GM12878 (cell line): ENCODE results near the gene ASIC4. TPM values are rescaled to one million over a fixed set of nuclear protein-coding genes. Genes with fewer than 3 reads are reported as not detected.

Experiments used
- ATAC-seq: fragments of 200-7000 bp; cut with Tn5 transposase; 3 replicates; pipeline ENCODE4 v1.9.1; 2020; ENCODE audit warnings: mild to moderate bottlenecking, moderate library complexity
- BruUV-seq: library from RNA; stranded (reverse); fragments of 400-500 nt; replicated peaks from 2 replicates; lab custom pipeline; 2021; lab: Mats Ljungman, UMichigan
- CTCF ChIA-PET: fragments of 300-600 bp; sonication (Branson Sonifier 250); formaldehyde crosslinking; extraction: SDS; loops from one replicate; lab custom pipeline; 2021; ENCODE audit warnings: inconsistent platforms; lab: Yijun Ruan, JAX
- POLR2A ChIA-PET: fragments of 350-600 bp; formaldehyde crosslinking; extraction: SDS; loops from one replicate; lab custom pipeline; 2021; ENCODE audit warnings: inconsistent platforms; lab: Charles Lee
- RAD21 ChIA-PET: fragments of 300-600 bp; sonication (Branson Sonifier 250); formaldehyde crosslinking; loops from one replicate; lab custom pipeline; 2023; ENCODE audit warnings: antibody characterized with exemption; ENCODE audit not compliant: unreplicated experiment; lab: Charles Lee
- SMC1A ChIA-PET: fragments of 300-600 bp; sonication (Branson Sonifier 250); formaldehyde crosslinking; loops from one replicate; lab custom pipeline; 2023; ENCODE audit not compliant: unreplicated experiment, uncharacterized antibody; lab: Charles Lee
- DNase-seq: peaks from one replicate; pipeline ENCODE4 v3.0.0-alpha.2; 2011; ENCODE audit warnings: low read depth, low spot score
- FAIRE-seq: peaks from 3 replicates; lab custom pipeline; 2011; peaks lifted over from hg19 to GRCh38; lab: Jason Lieb, UNC
- H2AFZ ChIP-seq: 2 replicates; pipeline ENCODE4 v1.6.0; 2011; ENCODE audit warnings: low read depth, low read length, control low read depth; ENCODE audit not compliant: control insufficient read depth
- H3K27ac ChIP-seq: 2 replicates; pipeline ENCODE4 v1.5.1; 2011; ENCODE audit warnings: control low read depth; ENCODE audit not compliant: control insufficient read depth, insufficient read depth
- H3K27me3 ChIP-seq, 2 experiments: replicated peaks in 1 of 2; 2 replicates each; pipeline versions ENCODE4 v1.6.0 to v1.6.1; 2011; ENCODE audit warnings: low read length in 1 of 2; ENCODE audit not compliant: control insufficient read depth in 2 of 2, insufficient read depth in 2 of 2
- H3K36me3 ChIP-seq, 2 experiments: 2 replicates each; pipeline ENCODE4 v1.5.1; 2011; ENCODE audit warnings: low read length in 1 of 2; ENCODE audit not compliant: control insufficient read depth in 2 of 2, insufficient read depth in 2 of 2
- H3K4me1 ChIP-seq: 2 replicates; pipeline ENCODE4 v1.6.1; 2011; ENCODE audit warnings: mild to moderate bottlenecking, low read length, moderate library complexity, mixed read lengths; ENCODE audit not compliant: control insufficient read depth, insufficient read depth
- H3K4me2 ChIP-seq: 2 replicates; pipeline ENCODE4 v1.6.0; 2011; ENCODE audit warnings: control low read depth; ENCODE audit not compliant: control insufficient read depth, insufficient read depth
- H3K4me3 ChIP-seq: fragments of 200-600 bp; sonication (generic); 2 replicates; pipeline ENCODE4 v1.5.1; 2016
- H3K79me2 ChIP-seq: 2 replicates; pipeline ENCODE4 v1.6.0; 2011; ENCODE audit warnings: low read length; ENCODE audit not compliant: control insufficient read depth, insufficient read depth
- H3K9ac ChIP-seq: 2 replicates; pipeline ENCODE4 v1.8.0; 2011; ENCODE audit warnings: low read length, control low read depth, mixed read lengths; ENCODE audit not compliant: control insufficient read depth, insufficient read depth
- H3K9me3 ChIP-seq: replicated peaks from 3 replicates; pipeline ENCODE4 v1.5.1; 2011; ENCODE audit warnings: mild to moderate bottlenecking, low read length; ENCODE audit not compliant: control insufficient read depth, insufficient read depth
- H4K20me1 ChIP-seq: 2 replicates; pipeline ENCODE4 v1.6.0; 2011; ENCODE audit not compliant: control insufficient read depth, insufficient read depth
- BCL3 ChIP-seq: IDR thresholded peaks from 2 replicates; pipeline ENCODE4 v1.6.1; 2011; ENCODE audit warnings: borderline replicate concordance, low read depth, mild to moderate bottlenecking, moderate library complexity, low read length; ENCODE audit not compliant: insufficient read depth, poor library complexity, severe bottlenecking
- EZH2 ChIP-seq: IDR thresholded peaks from 2 replicates; pipeline ENCODE4 v1.6.1; 2012; ENCODE audit warnings: low read depth, mild to moderate bottlenecking, control low read depth, inconsistent platforms, low read length, borderline replicate concordance; ENCODE audit not compliant: control insufficient read depth
- HCFC1 ChIP-seq: fragments of 150-350 bp; IDR thresholded peaks from 2 replicates; pipeline ENCODE4 v1.6.1; 2014; ENCODE audit warnings: low read length
- JUNB ChIP-seq: IDR thresholded peaks from 2 replicates; pipeline ENCODE4 v1.6.1; 2016; ENCODE audit warnings: antibody characterized with exemption, mild to moderate bottlenecking
- MXI1 ChIP-seq: fragments of 150-350 bp; IDR thresholded peaks from 2 replicates; pipeline ENCODE4 v1.6.1; 2011; ENCODE audit warnings: low read depth, mild to moderate bottlenecking, inconsistent platforms, low read length, improper control_type of control experiment
- PAX8 ChIP-seq: fragments of 450-650 bp; IDR thresholded peaks from 2 replicates; pipeline ENCODE4 v1.6.1; 2017; ENCODE audit warnings: mild to moderate bottlenecking, moderate library complexity
- PBX3 ChIP-seq: IDR thresholded peaks from 2 replicates; pipeline ENCODE4 v1.6.1; 2011; ENCODE audit warnings: mild to moderate bottlenecking, low read depth, low read length, moderate library complexity; ENCODE audit not compliant: insufficient replicate concordance
- POLR2A ChIP-seq: IDR thresholded peaks from 2 replicates; pipeline ENCODE4 v1.6.1; 2011; ENCODE audit warnings: low read depth, mild to moderate bottlenecking, low read length
- POLR2AphosphoS5 ChIP-seq: IDR thresholded peaks from 2 replicates; pipeline ENCODE4 v1.6.1; 2011; ENCODE audit warnings: mild to moderate bottlenecking, low read length, inconsistent platforms
- RAD21 ChIP-seq: IDR thresholded peaks from 2 replicates; pipeline ENCODE4 v1.6.1; 2011; ENCODE audit warnings: mild to moderate bottlenecking, low read depth, low read length, moderate library complexity; ENCODE audit not compliant: insufficient read depth
- TCF3 ChIP-seq: IDR thresholded peaks from 2 replicates; pipeline ENCODE4 v1.6.1; 2012; ENCODE audit warnings: low read depth, mild to moderate bottlenecking, low read length, borderline replicate concordance; ENCODE audit not compliant: insufficient read depth
- YBX1 ChIP-seq: fragments of 450-650 bp; IDR thresholded peaks from 2 replicates; pipeline ENCODE4 v1.6.1; 2016; ENCODE audit warnings: antibody characterized with exemption
- ZNF217 ChIP-seq: fragments of 450-650 bp; IDR thresholded peaks from 2 replicates; pipeline ENCODE4 v1.6.1; 2017; ENCODE audit warnings: antibody characterized with exemption, mild to moderate bottlenecking
- WGBS: methylation state at CpG from one replicate; pipeline ENCODE4 v1.1.6; 2016; ENCODE audit warnings: low lambda C conversion rate; ENCODE audit not compliant: insufficient replicate concordance, insufficient coverage; ENCODE audit errors: missing lambda C conversion rate; 5-methylcytosine and 5-hydroxymethylcytosine counted together
- in situ Hi-C: fragments of 300-500 bp; cut with MboI; formaldehyde crosslinking; loops from 9 replicates; pipeline ENCODE4 v1.14.3; 2018; ENCODE audit warnings: mixed read lengths
- intact Hi-C: fragments of 100-400 bp; cut with micrococcal nuclease; formaldehyde crosslinking; loops from one replicate; pipeline ENCODE4 v1.14.2; 2022; ENCODE audit not compliant: unreplicated experiment
- polyA plus RNA-seq, 11 experiments: library from polyadenylated mRNA; depleted of rRNA in 4 of 11; unstranded in 6 of 11; stranded (reverse) in 5 of 11; fragments of >200 nt; fragmentation: Nextera tagmentation in 4 of 11; fragmentation: Illumina TruSeq in 1 of 11; extraction: Ambion mirVana in 4 of 11; extraction: Trizol in 1 of 11; gene quantifications; 1 replicate in 1 of 11; 2 replicates in 10 of 11; pipeline versions ENCODE4 v1.2.1 to v1.2.3, GENCODE V29; 2011 to 2016; ENCODE audit warnings: inconsistent platforms in 2 of 11, missing spikeins in 2 of 11, low read depth in 1 of 11
- total RNA-seq, 4 experiments: library from RNA; depleted of rRNA in 3 of 4; stranded (reverse); fragments of >200 nt in 3 of 4; fragmentation: Illumina TruSeq in 1 of 4; extraction: Trizol in 1 of 4; gene quantifications; 2 replicates each; pipeline versions ENCODE4 v1.2.1 to v1.2.3, GENCODE V29; 2013 to 2021

ASIC4 gene
- total and polyA plus RNA-seq, 10 of the 15 experiments (the other 5 are each of a cell fraction or from before 2014, with no cell fraction given), result 0.01 TPM; not detected in 9

GRCh38 chr2:219465659-219466561, 48.4 kb upstream of the ASIC4 start:
- FAIRE-seq (no peak), DNase-seq (no peak), ATAC-seq (no peak)
- ChIA-PET RAD21 (no interaction called here), POLR2A (no interaction called here), CTCF (no interaction called here), SMC1A (no interaction called here)
- TF ChIP-seq RAD21 (no peak), MXI1 (no peak), YBX1 (no peak), POLR2A (no peak), ZNF217 (no peak), POLR2AphosphoS5 (no peak), BCL3 (peak; percentile 98), PBX3 (peak; percentile 45), EZH2 (no peak), JUNB (no peak), TCF3 (peak; percentile 83; the same call in 1 of the 2 replicates), HCFC1 (no peak), PAX8 (no peak)
- no peak overlapping the region for H3K4me2 ChIP-seq
- H2AFZ ChIP-seq, result no peak overlapping the region
- H3K36me3 ChIP-seq, result no peaks in the 10 kb centered on the region
- intact Hi-C loops (no loop called here), in situ Hi-C loops (no loop called here)
- no peaks in the 10 kb centered on the region for H3K27me3 ChIP-seq
- BruUV-seq, result no TSS peak
- no peaks in the 10 kb centered on the region for H4K20me1 ChIP-seq
- no peaks in the 10 kb centered on the region for H3K79me2 ChIP-seq
- H3K9me3 ChIP-seq, result no peaks in the 10 kb centered on the region
- H3K4me3 ChIP-seq, result no peak overlapping the region
- 69% methylated on average over 47 of the region's 47 CpGs for WGBS
- H3K4me1 ChIP-seq, result no peaks in the 10 kb centered on the region
- H3K9ac ChIP-seq, result no peak overlapping the region
- no peak overlapping the region for H3K27ac ChIP-seq
